Measurements from ENCODE around the gene NAXE.
"Not testable (repeated sequence)": the region's sequence is repeated elsewhere in the genome, so short reads cannot be mapped to it uniquely, and the experiment has no call there.

NAXE gene

DNA sequence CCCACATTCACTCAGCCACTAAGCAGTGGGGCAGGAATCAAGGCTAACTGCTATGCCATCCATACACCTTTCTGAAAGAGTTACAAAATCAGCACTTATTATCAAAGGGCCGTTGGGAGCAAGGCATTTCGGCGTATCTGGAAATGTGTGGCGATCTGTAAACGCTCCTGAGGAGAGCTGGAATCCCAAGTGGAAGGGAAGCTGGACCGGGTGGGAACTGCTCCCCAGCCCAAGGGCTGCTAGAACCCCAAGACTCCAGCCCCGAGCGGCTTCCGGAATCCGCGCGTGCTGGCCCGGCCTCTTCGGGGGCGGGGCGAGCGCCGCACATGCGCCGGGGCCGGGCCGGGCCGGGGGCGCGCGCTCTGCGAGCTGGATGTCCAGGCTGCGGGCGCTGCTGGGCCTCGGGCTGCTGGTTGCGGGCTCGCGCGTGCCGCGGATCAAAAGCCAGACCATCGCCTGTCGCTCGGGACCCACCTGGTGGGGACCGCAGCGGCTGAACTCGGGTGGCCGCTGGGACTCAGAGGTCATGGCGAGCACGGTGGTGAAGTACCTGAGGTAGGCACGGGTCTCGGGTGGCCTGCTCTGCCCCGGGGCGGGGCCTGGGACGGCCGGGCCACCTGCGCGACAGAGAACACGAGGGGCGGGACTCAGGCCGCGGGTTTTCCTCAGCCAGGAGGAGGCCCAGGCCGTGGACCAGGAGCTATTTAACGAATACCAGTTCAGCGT lies at the start of gene NAXE:
NAXE (plus strand) TSS at position 345 of the 726 bp plus-strand sequence; CDS start at position 374, 29 bp downstream.
- DNase-seq = peak; percentile 78

DNA sequence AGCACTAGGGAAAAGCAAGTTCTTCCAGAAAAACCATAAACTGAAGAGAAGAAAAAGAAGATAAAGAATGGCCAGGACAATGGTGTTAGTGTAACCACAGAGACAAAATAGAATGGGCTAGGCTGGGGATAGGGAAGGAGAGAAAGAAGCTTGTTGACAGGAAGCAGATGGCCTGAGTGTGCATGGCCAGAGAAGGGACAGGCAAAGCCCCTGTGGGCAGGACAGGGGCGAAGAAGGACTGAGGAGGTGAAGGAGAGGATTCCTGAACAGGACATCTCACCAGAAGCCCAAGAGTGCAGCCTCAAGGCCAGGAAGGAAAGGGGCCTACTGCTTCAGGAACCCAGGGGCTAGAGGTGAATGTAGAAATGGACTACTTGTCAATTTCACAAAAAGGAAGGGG lies 48.5 kb upstream of the NAXE start:
- no peak for DNase-seq

DNA sequence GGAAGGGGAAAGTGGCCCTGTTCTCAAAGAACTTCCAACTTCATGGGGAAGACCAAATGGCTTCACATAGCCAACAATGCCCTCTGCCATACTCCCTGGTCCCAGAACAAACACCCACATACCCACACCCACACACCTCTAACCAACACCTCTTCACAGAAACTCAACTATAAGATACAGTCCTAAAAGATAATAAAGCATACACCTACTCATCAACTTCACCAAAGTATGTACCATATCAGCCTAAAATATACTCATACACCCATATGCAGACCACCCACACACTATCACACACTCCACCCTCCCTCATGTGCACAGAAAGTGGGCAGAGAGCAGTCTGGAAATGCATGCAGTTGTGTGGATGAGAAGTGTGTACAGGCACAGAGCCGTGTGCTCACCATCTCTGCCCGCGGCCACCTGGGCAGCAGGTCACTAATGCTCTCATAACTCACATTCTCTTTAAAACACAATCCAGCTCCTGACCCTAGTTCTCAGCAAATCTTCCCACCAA lies 46.9 kb upstream of the NAXE start:
- no peak for DNase-seq

DNA sequence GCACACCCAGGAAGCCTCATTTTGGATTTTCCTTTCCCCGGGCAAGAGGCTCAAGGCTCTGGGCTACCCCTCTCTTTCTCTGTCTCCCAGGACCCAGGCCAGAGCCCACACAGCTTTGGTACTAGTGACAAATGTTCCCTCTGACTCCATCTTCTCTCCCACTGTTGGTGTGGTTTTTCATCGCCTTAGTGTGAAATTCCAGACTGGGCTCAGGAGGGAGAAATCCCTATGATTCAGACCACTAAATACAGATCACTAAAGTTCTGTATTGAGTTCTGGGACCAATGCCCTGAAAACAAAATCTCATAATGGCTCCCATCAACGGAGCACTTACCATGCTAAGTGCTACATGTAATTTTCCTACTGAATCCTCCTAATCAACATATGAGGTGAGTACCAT lies 45.3 kb upstream of the NAXE start:
- no peak for DNase-seq

DNA sequence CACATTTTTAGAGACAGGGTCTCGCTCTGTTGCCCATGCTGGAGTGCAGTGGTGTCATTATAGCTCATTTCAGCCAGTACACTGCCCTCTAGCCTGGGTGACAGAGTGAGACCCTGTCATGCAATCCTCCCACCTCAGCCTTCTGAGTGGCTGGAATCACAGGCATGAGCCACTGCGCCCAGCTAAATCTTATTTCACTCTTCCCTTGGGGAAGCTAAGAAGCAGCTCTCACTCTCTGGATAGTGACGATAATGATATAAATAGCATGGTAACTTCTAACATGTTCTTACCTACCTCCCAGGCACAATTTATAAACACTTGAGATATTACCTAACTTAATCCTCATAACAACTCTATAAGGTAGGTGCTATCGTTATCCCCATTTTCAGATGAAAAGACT lies 44.1 kb upstream of the NAXE start:
- no peak for DNase-seq

DNA sequence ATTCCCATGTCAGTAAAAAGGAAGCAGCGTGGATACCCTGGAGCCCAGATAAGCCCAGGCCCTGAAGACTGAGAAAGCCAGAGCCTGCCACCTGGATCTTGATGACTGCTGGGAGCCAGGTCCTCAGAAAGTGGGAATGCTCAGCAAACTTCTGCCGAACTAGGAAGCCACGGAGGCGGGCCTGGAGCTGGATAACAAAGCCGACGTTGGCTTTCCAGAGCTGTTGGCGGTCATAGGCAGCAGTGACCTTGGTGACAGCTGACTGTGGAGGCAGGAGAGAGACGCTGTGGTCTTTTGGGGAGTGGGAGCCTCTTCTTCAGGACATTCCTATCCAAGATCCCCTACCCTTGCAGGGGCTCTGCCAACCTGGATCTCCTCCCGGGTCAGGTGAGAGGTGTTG lies 43.6 kb upstream of the NAXE start:
- no peak for DNase-seq

DNA sequence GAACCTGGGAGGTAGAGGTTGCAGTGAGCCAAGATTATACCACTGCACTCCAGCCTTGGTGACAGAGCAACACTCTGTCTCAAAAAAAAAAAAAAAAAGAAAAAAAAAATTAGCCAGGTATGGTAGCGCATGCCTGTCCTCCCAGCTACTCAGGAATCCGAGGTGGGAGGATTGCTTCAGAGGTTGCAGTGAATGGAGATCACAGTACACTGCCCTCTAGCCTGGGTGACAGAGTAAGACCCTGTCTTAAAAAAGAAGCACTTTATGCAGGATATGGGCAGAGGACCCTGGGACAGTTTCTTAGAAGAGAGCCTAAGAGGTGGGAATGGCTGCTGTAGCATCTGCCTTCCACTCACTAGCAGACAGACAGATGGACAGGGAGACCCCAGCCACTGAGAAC lies 42.2 kb upstream of the NAXE start:
- no peak for DNase-seq

DNA sequence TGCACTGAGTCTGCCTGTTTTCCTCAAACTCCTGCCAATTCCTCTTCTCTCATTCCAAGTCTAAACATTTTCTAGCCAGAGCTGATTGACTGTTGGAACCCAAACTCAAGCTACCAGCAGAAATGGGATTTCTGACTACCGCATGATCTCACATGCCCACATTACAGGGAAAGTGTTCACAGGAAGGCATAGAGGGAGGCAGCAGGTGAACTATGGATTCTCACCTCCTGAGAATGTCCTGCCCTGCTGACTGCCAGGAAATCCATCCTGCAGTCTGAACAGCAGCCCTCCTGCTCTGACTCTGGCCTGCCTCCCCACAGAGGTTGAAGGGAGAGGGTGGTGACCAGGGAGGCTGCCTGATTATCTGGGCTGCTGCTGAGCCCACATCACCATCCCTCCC lies 41.7 kb upstream of the NAXE start:
- no peak for DNase-seq

DNA sequence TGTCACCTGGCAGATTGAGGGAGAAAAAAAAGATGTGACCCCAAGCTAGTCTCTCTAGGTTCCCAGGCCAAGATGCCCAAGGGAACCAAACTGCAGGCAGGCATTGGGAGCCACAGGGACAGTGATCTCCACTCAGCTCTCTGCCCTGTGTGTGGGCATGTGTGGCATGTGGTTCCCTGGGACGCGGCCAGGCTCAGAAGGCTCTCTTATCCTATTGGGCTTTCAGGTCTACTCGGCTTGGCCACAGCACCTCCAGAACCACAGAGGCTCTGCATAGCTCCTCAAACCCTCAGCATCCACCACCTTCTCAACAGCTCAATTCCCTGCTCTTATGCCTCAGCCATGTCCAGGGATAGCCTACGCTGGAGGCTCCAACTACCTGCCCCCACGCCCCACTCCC lies 41.2 kb upstream of the NAXE start:
- DNase-seq = no peak

DNA sequence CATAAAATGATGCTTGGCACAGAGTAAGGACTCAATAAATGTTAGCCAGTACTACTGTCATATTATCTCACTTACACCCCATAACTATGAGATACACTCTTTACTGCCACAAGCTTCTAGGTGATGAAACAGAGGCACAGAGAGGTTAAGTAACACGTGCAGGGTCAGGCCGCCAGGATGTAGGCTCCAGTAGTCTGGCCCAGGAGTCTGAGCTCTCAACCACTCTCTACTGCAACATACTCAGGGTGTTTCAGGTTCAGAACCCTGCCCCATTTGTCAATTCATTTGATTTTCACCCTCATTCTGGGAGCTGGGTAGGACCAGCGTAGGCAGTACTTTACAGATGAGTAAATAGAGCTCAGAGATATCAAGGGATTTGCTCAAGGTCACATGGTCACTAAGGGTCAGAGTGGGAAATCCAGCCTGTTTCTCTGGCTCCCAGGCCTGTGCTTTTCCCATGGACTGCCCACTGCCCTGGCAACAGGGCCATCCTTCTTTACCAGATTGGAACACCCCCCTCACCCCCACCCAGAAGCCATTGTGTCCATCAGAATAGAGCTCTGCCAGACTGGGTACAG lies 40.4 kb upstream of the NAXE start:
- DNase-seq = no peak

DNA sequence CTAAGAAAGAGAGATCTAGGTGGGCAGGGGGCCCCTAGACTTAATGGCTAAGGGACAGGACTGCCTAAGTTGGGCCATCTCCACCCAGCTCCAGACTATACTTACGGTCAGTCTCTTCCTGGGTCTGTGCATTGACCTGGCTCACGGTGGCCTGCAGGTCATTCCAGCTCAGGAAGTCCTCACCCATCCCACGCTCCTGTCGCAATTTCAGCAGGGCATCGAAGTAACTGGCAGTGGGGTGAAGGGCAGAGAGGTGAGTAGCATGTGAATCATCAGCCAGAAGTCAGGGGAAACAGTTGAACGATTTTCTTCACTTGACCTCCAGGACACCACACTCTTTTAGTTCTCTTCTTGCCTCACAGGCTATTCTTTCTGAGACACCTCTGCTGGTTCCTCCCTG lies 39.7 kb upstream of the NAXE start:
- DNase-seq = no peak

DNA sequence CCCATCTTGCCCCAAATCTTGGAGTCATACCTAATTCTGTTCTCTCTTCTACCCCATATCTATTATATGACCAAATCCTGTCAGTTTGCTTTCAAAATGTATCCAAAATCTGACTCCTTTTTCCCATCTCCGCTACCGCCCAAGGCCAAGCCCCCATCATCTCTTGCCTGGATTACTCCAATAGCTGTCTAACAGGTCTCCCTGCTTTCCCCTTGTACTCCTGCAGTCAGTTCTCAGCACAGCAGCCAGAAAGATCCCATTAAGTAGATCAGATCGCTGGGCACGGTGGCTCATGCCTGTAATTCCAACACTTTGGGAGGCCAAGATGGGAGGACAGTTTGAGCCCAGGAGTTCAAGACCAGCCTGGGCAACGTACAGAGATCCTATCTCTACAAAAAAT lies 39.1 kb upstream of the NAXE start:
- DNase-seq = no peak

DNA sequence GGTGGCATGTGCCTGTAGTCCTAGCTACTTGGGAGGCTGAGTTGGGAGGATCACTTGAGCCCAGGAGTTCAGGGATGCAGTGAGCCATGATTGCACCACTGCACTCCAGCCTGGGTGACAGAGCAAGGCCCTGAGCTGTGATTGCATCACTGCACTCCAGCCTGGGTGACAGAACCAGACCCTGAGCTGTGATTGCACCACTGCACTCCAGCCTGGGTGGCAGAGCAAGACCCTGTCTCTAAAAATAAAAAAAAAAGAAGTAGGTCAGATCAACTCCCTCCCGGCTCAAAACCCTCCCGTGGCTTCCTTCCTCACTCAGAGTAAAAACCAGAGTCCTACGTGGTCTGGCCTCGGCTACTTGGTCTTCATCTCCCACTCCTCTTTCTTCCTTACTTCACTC lies 38.6 kb upstream of the NAXE start:
- not testable (repeated sequence) for DNase-seq

DNA sequence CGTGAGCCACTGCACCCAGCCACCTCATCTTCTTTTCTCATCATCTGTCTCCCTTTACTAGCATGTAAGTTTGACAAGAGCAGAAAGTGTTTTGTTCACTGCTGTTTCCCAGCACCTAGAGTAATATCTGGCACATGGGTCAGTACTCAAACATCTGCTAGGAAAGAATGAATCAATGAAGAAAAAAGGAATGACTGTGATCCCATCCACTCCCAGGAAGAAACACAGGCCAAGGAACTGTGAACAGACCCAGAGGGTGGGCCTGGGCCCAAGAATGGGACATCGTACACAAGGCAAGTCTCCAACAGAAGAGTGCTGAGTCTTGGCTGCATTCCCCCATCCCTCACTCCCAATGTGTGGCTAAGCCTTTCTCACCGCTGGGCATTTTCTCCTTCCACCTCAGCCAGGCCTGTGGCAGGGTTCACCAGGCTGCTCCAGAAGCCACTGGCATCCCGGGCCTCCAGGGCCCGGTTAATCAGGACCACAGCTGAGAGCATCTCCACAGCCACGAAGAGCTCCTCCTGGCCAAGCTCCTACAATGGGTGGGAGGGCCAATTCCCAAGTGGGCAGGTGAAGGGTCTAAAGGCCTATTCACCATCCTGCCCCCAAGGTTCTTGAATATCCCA lies 37.6 kb upstream of the NAXE start:
- no peak for DNase-seq

DNA sequence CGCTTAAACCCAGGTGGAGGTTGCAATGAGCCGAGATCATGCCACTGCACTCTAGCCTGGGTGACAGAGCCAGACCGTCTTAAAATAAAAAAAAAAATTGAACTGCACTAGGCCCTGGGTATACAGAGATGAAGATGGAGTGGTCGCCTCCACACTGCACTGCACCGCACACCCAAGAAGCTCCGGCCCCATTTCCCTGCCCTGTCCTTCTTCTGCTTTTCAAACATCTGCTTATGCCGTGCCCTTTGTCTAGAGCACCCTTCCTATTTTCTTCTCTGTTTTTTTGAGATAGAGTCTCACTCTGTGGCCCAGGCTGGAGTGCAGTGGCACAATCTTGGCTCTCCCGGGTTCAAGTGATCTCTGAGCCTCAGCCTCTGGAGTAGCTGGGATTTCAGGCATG lies 36.6 kb upstream of the NAXE start:
- no peak for DNase-seq

DNA sequence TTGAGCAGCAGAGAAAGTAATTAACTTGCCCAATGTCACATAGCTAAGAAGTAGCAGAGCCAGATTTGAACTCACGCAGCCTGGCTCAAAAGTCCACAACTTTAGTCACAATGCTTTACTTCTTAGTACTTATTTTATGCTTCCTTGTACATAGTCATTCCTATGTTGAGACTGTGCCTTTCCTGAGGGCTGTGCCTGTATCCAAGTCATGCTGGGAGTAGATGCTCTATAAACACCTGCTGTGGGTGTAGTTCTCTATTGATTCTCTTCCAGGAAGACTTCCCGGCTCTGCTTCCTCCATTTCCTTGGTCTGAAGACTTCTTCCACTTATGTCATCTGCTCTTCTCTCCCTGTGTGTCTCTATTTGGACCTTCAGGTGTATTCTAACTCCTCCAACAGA lies 35.9 kb upstream of the NAXE start:
- DNase-seq = no peak

DNA sequence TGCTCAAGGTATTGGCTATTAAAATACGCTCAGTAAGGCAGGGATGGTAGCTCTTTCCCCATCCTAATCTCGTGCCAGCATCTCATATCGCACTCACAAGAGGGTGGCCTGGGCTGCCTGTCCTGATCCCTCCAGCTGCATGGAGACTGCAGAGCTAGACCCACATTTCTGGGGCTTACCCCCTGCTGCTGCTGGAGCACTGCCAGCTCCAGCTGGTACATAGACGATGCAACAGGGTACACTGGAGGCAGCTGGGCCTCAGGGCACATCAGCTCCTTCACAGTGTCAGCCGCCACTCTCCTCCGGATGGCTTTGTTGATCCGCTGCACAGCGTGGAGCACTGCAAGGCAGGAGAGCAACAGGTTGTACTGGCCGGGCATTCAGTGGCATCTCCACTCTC lies 35.2 kb upstream of the NAXE start:
- DNase-seq = no peak

DNA sequence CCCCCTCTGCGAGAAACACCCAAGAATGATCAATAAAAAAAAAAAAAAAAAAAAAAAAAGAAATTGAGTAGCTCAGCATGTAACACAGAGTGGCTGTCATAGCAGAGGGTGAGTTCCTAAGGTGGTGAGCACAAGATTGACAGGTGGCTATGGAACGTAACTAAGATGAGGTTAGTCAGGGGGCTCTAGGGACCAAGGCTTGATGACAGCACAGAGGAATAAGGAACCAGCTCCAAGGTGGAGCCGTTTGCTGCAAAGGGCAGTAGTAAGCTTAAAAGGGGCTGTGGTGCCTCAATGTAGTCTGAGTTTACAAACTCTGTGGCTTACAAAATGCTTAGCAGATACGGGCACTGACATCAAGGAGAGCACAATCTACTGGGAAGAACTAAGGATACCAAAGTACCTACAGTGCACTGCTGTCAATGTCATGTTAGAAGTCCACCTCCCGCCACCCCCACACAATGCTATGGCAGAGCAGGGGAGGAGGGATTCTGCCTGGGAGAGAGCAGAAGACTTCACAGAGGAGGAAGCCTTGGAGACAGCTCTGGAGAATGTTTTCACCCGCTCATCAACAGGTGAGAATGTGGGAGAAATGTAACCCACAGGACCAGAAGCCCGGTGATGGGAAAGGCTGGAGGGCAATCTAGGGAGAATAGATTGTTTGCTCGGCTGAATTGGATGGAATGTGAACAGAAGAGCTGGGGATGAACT lies 32.3 kb upstream of the NAXE start:
- no peak for DNase-seq

DNA sequence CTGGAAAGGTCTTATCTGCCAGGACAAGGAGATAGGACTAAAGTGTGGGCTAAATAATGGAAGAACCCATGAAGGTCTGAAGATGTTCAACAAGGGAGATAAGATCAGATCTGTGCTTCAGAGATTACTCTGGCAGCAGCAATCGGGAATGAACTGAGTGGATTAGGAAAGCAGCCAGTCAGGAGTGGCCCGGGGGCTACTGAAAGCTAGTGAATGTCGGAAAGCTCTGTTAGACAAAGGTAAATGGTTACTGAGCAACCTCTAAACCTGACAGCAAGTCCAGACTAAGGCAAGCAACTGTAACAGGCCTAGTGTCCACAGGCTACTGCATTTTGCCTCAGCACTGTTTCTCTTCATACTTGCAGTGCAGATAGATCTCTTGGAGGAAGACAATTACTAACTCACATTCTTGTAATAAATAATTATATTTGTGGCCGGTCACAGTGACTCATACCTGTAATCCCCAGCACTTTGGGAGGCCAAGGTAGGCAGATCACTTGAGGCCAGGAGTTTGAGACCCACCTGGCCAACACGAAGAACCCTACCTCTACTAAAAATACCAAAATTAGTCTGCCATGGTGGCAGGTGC lies 31.7 kb upstream of the NAXE start:
- DNase-seq = no peak

DNA sequence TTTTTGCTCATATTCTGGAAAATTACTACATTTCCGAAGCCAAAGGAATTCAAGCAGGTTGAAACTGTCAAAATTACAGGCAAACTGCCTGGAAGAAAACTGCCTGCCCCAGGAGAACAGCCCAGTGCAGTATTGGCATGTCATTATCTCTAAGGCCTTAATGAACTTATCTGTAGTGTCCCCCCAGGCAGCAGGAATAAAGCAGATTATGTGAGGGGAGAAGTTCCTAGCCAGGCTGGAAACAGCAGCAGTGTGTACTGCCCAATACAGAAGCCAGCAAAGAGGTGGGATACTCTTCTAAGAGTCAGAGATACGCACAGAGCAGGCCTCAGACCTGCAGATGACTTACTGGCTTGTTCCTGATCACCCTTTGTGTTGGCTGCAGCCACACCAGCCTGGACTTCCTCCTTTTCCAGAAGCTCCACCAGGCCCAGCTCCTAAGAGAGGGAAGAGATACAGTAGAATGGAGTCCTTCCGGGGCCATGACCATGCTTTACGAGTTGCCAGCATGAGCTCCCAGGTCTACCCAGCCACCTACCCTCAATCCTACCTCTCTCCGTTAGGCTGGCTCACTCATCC lies 30.9 kb upstream of the NAXE start:
- no peak for DNase-seq

DNA sequence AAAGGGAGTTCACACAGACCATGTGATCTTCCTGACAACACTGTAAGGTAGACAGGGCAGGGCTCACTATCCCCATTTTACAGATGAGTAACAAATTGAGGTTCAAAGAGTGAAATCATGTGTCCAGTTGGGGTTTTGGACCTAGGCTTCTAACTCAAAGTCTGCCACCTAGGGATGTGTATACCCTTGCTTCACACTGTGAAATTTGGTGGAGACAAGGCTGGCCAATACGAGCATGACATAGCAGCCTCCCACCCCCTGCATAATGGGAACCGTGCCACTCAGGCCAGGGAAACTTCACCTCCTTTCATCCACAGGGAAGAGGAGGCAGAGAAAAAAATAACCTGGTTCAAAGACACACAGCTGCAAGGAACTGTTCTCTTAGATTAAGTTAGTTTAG lies 26.1 kb upstream of the NAXE start:
- DNase-seq = no peak

DNA sequence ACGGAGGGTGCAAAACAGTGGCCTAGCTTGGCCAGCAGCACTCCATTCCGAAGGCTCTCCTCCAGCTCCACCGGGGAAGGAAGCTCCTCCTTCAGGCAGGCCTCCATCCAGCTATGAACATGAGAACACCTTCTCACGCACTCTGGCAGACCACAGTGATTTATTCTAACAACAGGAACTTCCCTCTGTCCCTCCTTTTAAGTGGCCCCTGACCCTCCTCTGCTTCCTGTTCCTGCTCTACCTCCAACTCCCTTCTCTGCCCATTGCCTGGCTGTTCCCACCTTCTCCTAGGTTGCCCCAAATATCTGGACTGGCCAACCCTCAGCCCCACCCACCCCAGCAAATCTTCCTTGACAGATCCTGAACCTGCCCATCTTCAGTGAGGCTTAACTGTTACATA lies 25.1 kb upstream of the NAXE start:
- no peak for DNase-seq

DNA sequence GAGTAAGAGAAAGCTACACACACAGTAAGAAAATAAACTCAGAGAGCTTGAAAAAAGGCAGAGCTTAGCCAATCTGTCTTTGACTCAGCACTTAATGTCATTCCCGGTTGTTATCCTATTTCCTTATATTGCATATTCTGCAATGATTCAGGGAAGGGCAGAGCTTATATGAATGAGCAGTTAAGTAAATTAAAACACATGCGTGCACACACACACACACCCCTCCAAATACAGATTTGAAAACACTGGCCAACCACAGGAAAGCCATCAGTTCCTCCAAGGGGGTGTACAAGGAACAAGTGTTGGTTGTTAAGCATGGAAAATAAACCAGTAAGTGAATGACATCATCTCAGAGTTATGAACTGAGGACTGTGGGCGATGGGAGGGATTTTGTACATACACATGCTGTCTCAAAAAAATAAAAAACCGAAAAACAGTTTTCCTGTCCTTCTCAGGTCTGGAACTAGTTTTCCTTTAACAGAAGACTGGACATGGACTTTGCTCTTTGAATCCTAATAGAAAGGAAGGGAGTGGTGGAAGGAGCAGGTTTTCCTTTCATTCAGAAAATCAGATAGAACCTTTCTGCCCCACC lies 20.2 kb upstream of the NAXE start:
- no peak for DNase-seq

Data from activated T-cell treated with anti-CD3 and anti-CD28 coated beads, Interleukin-2, amount 50 U/mL, for 1 hour (primary cell).